HL-60/S4 treated with phorbol 12-myristate 13-acetate at 8.2 ng/mL for 4 days and 3 days (cell line): ENCODE data around the gene NREP.

ENCODE experiments used
- in situ Hi-C: fragments of 300-500 bp; cut with MboI; formaldehyde crosslinking; loops from 2 replicates; pipeline ENCODE4 v1.15.0; 2022; ENCODE audit warnings: low sequenced_read_pairs

The NREP gene

GRCh38 chr5:111756581-111757354 is at the start of gene NREP:
Gene NREP (minus strand): TSS chr5:111757194. CDS start chr5:111755772, 1,422 bp downstream.
- in situ Hi-C loops = loop anchor here (25.0 kb wide), 1 partner anchor 381 kb away; no protein-coding TSS in a partner anchor

- in situ Hi-C loops = no loop called here
Observed at GRCh38 chr5:111806753-111807152, 49.8 kb upstream of the NREP start.

GRCh38 chr5:111806156-111806555 is 49.2 kb upstream of the NREP start:
- in situ Hi-C loops = no loop called here

GRCh38 chr5:111805071-111805470 is 48.1 kb upstream of the NREP start:
- in situ Hi-C loops = no loop called here

GRCh38 chr5:111800351-111800750 is 43.4 kb upstream of the NREP start:
- in situ Hi-C loops = no loop called here

GRCh38 chr5:111795142-111795541 is 38.1 kb upstream of the NREP start:
- in situ Hi-C loops = no loop called here

GRCh38 chr5:111792471-111793058 is 35.6 kb upstream of the NREP start:
- in situ Hi-C loops = no loop called here

GRCh38 chr5:111790295-111790694 is 33.3 kb upstream of the NREP start:
- in situ Hi-C loops = no loop called here

GRCh38 chr5:111787006-111787405 is 30.0 kb upstream of the NREP start:
- in situ Hi-C loops = no loop called here

GRCh38 chr5:111784491-111785181 is 27.6 kb upstream of the NREP start:
- in situ Hi-C loops = no loop called here

- in situ Hi-C loops = no loop called here
Observed at GRCh38 chr5:111783537-111783936, 26.5 kb upstream of the NREP start.

- in situ Hi-C loops = no loop called here
Observed at GRCh38 chr5:111782216-111782615, 25.2 kb upstream of the NREP start.

- in situ Hi-C loops = no loop called here
Observed at GRCh38 chr5:111781200-111781599, 24.2 kb upstream of the NREP start.

GRCh38 chr5:111779922-111780292 is 22.9 kb upstream of the NREP start:
- in situ Hi-C loops = no loop called here

GRCh38 chr5:111779260-111779921 is 22.4 kb upstream of the NREP start:
- in situ Hi-C loops = no loop called here

GRCh38 chr5:111776913-111777781 is 20.2 kb upstream of the NREP start:
- in situ Hi-C loops = no loop called here

- in situ Hi-C loops = no loop called here
Observed at GRCh38 chr5:111775224-111775623, 18.2 kb upstream of the NREP start.

GRCh38 chr5:111774525-111774924 is 17.5 kb upstream of the NREP start:
- in situ Hi-C loops = loop anchor here (25.0 kb wide), 1 partner anchor 363 kb away; no protein-coding TSS in a partner anchor

GRCh38 chr5:111772456-111773122 is 15.6 kb upstream of the NREP start:
- in situ Hi-C loops = loop anchor here (25.0 kb wide), 1 partner anchor 365 kb away; no protein-coding TSS in a partner anchor

GRCh38 chr5:111769541-111769940 is 12.5 kb upstream of the NREP start:
- in situ Hi-C loops = loop anchor here (25.0 kb wide), 1 partner anchor 368 kb away; no protein-coding TSS in a partner anchor
